OCI-LY7 (cell line): ENCODE data around the gene EGLN2. TPM values are rescaled to one million over a fixed set of nuclear protein-coding genes. Genes with fewer than 3 reads are reported as not detected.
"Not testable (repeated sequence)": the region's sequence is repeated elsewhere in the genome, so short reads cannot be mapped to it uniquely, and the experiment has no call there.

Experiments
- BruUV-seq: library from RNA; stranded (reverse); fragments of 400-500 nt; replicated peaks from 2 replicates; lab custom pipeline; 2021; lab: Mats Ljungman, UMichigan
- CTCF ChIA-PET: fragments of 300-600 bp; sonication (Branson Sonifier 250); formaldehyde crosslinking; loops from one replicate; lab custom pipeline; 2022; ENCODE audit warnings: antibody characterized with exemption; ENCODE audit not compliant: unreplicated experiment; lab: Charles Lee
- POLR2A ChIA-PET: fragments of 300-600 bp; sonication (Branson Sonifier 250); formaldehyde crosslinking; loops from one replicate; lab custom pipeline; 2022; ENCODE audit warnings: antibody characterized with exemption; lab: Charles Lee
- DNase-seq: peaks from one replicate; pipeline ENCODE4 v3.0.0-alpha.2; 2015; ENCODE audit warnings: low spot score
- H2AFZ ChIP-seq: fragments of 200-600 bp; sonication (generic), shearing (Covaris generic); 2 replicates; pipeline ENCODE4 v1.6.1; 2014; ENCODE audit warnings: mild to moderate bottlenecking, antibody characterized with exemption, low read length, moderate library complexity
- H3K27ac ChIP-seq: fragments of 200-600 bp; sonication (generic); 2 replicates; pipeline ENCODE4 v1.5.1; 2014; ENCODE audit warnings: mixed run types, low read depth, mild to moderate bottlenecking, moderate library complexity, low read length, inconsistent platforms; ENCODE audit not compliant: poor library complexity, severe bottlenecking
- H3K36me3 ChIP-seq: fragments of 200-600 bp; sonication (generic); 2 replicates; pipeline ENCODE4 v1.6.1; 2014; ENCODE audit warnings: mild to moderate bottlenecking, antibody characterized with exemption, low read length, moderate library complexity, mixed read lengths; ENCODE audit not compliant: insufficient read depth
- H3K4me1 ChIP-seq: fragments of 200-600 bp; sonication (generic); 2 replicates; pipeline ENCODE4 v1.5.1; 2014; ENCODE audit warnings: mild to moderate bottlenecking, low read length; ENCODE audit not compliant: insufficient read depth, poor library complexity, severe bottlenecking
- H3K4me2 ChIP-seq: fragments of 200-600 bp; sonication (generic); 2 replicates; pipeline ENCODE4 v1.6.1; 2014; ENCODE audit warnings: mild to moderate bottlenecking, low read length
- H3K4me3 ChIP-seq: fragments of 200-600 bp; sonication (generic); 2 replicates; pipeline ENCODE4 v1.5.1; 2014; ENCODE audit warnings: mild to moderate bottlenecking, low read depth, low read length; ENCODE audit not compliant: poor library complexity, severe bottlenecking
- H3K79me2 ChIP-seq: fragments of 200-600 bp; sonication (generic); 2 replicates; pipeline ENCODE4 v1.6.1; 2016; ENCODE audit warnings: low read depth, mild to moderate bottlenecking, low read length, moderate library complexity, mixed read lengths; ENCODE audit not compliant: insufficient read depth
- H3K9me2 ChIP-seq: fragments of 200-600 bp; sonication (generic); 2 replicates; pipeline ENCODE4 v1.6.1; 2016; ENCODE audit warnings: mild to moderate bottlenecking, low read length, mixed read lengths; ENCODE audit not compliant: insufficient read depth
- H3K9me3 ChIP-seq: fragments of 200-600 bp; sonication (generic); 2 replicates; pipeline ENCODE4 v1.6.1; 2014; ENCODE audit warnings: mild to moderate bottlenecking, mixed run types, low read length, mixed read lengths
- H4K20me1 ChIP-seq: fragments of 200-600 bp; sonication (generic); 2 replicates; pipeline ENCODE4 v1.6.1; 2014; ENCODE audit warnings: mild to moderate bottlenecking, antibody characterized with exemption, low read length, moderate library complexity, mixed read lengths; ENCODE audit not compliant: insufficient read depth
- EZH2phosphoT487 ChIP-seq: fragments of 200-600 bp; sonication (generic); IDR thresholded peaks from 2 replicates; pipeline ENCODE4 v1.6.1; 2018; ENCODE audit warnings: low read depth, borderline replicate concordance, mild to moderate bottlenecking, mixed run types, antibody characterized with exemption, low read length, moderate library complexity, mixed read lengths
- intact Hi-C: fragments of 100-400 bp; cut with micrococcal nuclease; formaldehyde crosslinking; loops from one replicate; pipeline ENCODE4 v1.10.0; 2022; ENCODE audit not compliant: unreplicated experiment
- total RNA-seq, 2 experiments: library from RNA; depleted of rRNA in 1 of 2; stranded (reverse); fragments of >200 nt in 1 of 2; shearing (Covaris generic) in 1 of 2; gene quantifications; 2 replicates each; pipeline ENCODE4 v1.2.3, GENCODE V29; 2014 to 2022
- TF ChIP-seq, protein P1 (sequence below): fragments of 200-600 bp; sonication (generic); conservative IDR thresholded peaks from 2 replicates; pipeline ENCODE4 v1.5.1; 2014; ENCODE audit warnings: mild to moderate bottlenecking, antibody characterized with exemption, low read length, moderate library complexity, mixed read lengths

The EGLN2 gene
- total RNA-seq, 2 experiments from 2014 or later, result 81.6 to 87.9 TPM

- BruUV-seq, H2AFZ ChIP-seq, H3K9me2 ChIP-seq, H3K9me3 ChIP-seq, H3K79me2 ChIP-seq, H3K4me3 ChIP-seq, H4K20me1 ChIP-seq, H3K36me3 ChIP-seq: not testable (repeated sequence)
- TF ChIP-seq, protein P1, sequence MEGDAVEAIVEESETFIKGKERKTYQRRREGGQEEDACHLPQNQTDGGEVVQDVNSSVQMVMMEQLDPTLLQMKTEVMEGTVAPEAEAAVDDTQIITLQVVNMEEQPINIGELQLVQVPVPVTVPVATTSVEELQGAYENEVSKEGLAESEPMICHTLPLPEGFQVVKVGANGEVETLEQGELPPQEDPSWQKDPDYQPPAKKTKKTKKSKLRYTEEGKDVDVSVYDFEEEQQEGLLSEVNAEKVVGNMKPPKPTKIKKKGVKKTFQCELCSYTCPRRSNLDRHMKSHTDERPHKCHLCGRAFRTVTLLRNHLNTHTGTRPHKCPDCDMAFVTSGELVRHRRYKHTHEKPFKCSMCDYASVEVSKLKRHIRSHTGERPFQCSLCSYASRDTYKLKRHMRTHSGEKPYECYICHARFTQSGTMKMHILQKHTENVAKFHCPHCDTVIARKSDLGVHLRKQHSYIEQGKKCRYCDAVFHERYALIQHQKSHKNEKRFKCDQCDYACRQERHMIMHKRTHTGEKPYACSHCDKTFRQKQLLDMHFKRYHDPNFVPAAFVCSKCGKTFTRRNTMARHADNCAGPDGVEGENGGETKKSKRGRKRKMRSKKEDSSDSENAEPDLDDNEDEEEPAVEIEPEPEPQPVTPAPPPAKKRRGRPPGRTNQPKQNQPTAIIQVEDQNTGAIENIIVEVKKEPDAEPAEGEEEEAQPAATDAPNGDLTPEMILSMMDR, result peak; percentile 83
- POLR2A ChIA-PET, result interaction anchor here (0.7 kb wide), 2 partner anchors 157 to 158 kb away, joined by 3 read pairs; no protein-coding TSS in a partner anchor
- CTCF ChIA-PET, result interaction anchor here (0.6 to 0.7 kb wide), 2 partner anchors 156 to 158 kb away, joined by 3 read pairs; no protein-coding TSS in a partner anchor
- Histone ChIP-seq H3K4me2 (peak overlapping the region; percentile 53; the same call in 1 of the 2 replicates), H3K27ac (peak overlapping the region; percentile 16), H3K4me1 (peaks cover 22% of the 10 kb centered on the region)
- peak; percentile 50 for DNase-seq
- intact Hi-C loops, result loop anchor here (1.0 kb wide), 1 partner anchor 157 kb away; no protein-coding TSS in a partner anchor
Measured at GRCh38 chr19:40819479-40820234, 20.7 kb downstream of the EGLN2 start.

- H3K4me3 ChIP-seq, result no peak overlapping the region
- DNase-seq, result no peak
- H3K4me1 ChIP-seq, result peaks cover 22% of the 10 kb centered on the region
- ChIA-PET CTCF (no interaction called here), POLR2A (no interaction called here)
- TF ChIP-seq, protein P1, result no peak
- TF ChIP-seq EZH2phosphoT487, result no peak
- H3K79me2 ChIP-seq, result no peaks in the 10 kb centered on the region
- H3K9me2 ChIP-seq, result no peaks in the 10 kb centered on the region
- H2AFZ ChIP-seq, result no peak overlapping the region
- no TSS peak for BruUV-seq
- no peaks in the 10 kb centered on the region for H3K9me3 ChIP-seq
- no peaks in the 10 kb centered on the region for H4K20me1 ChIP-seq
- no peaks in the 10 kb centered on the region for H3K36me3 ChIP-seq
- H3K4me2 ChIP-seq, result no peak overlapping the region
- intact Hi-C loops, result no loop called here
- H3K27ac ChIP-seq, result no peak overlapping the region
Measured at GRCh38 chr19:40822161-40822560, 23.2 kb downstream of the EGLN2 start.

DNA sequence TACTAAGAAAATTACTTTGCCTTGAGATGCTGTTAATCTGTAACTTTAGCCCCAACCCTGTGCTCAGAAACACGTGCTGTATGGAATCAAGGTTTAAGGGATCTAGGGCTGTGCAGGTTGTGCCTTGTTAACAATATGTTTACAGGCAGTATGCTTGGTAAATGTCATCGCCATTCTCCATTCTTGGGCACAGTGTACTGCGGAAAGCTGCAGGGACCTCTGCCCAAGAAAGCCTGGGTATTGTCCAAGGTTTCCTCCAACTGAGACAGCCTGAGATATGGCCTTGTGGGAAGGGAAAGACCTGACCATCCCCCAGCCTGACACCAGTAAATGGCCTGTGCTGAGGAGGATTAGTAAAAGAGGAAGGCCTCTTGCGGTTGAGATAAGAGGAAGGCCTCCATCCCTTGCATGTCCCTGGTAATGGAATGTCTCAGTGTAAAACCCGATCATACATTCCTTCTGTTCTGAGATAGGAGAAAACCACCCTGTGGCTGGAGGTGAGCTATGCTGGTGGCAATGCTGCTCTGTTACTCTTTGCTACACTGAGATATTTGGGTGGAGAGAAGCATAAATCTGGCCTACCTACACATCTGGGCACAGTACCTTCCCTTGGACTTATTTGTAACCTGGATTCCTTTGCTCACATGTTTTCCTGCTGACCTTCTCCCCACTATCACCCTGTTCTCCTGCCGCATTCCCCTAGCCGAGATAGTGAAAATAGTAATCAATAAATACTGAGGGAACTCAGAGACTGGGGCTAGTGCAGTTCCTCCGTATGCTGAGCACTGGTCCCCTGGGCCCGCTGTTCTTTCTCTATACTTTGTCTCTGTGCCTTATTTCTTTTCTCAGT, 23.9 kb downstream of the EGLN2 start:
- intact Hi-C loops, H3K27ac ChIP-seq, H3K79me2 ChIP-seq, H4K20me1 ChIP-seq, BruUV-seq, CTCF ChIA-PET, H3K9me2 ChIP-seq, H3K9me3 ChIP-seq, DNase-seq, H3K4me2 ChIP-seq, H3K4me3 ChIP-seq, POLR2A ChIA-PET, H2AFZ ChIP-seq, H3K36me3 ChIP-seq: not testable (repeated sequence)
- peaks cover 22% of the 10 kb centered on the region for H3K4me1 ChIP-seq

DNA sequence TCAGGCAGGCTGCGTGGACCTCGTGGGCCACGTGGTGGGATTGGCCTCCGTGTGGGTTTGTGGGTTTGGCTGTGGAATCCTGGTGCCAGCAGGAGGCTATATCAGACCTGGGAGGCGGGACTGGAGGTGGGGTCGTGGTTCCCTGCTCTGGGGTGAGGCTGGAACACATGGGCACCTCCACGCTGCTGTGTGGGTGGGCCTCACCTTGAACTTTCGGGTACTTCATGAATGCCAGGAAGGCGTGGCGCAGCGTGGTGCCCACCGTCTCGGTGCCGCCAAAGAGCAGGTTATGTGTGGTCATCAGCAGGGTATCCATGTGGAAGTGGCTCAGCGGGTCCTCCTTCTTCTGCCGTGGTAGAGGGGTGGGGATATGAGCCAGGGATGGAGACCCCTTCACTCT, 25.9 kb downstream of the EGLN2 start:
- H3K4me3 ChIP-seq, intact Hi-C loops, POLR2A ChIA-PET, H4K20me1 ChIP-seq, BruUV-seq, H3K9me2 ChIP-seq, DNase-seq, H3K27ac ChIP-seq, H3K4me1 ChIP-seq, H3K9me3 ChIP-seq, H3K36me3 ChIP-seq, H2AFZ ChIP-seq, H3K79me2 ChIP-seq, H3K4me2 ChIP-seq, CTCF ChIA-PET: not testable (repeated sequence)
